ENCODE results near the gene OR2M4.

DNA sequence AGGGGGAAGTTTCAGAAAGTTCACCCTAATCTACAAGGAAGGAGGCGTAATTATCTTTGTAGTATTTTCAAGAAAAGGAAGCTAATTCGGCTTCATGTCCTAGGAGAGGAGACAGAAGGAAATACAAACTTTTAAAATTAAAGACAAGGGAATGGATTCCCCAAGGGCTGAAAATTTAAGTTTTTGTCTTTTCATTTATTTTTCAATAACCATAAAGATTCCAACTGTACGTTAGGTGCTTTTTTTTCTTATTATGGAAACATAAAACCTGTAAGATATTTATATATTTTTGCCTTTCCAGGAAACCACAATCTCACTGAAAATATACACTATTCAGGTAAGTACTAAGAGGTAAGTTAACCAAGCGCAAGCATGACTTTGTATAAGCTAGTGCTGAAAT, 34.3 kb upstream of the OR2M4 start, which contains the start of gene OR2M3:
- TF ChIP-seq, protein P1, sequence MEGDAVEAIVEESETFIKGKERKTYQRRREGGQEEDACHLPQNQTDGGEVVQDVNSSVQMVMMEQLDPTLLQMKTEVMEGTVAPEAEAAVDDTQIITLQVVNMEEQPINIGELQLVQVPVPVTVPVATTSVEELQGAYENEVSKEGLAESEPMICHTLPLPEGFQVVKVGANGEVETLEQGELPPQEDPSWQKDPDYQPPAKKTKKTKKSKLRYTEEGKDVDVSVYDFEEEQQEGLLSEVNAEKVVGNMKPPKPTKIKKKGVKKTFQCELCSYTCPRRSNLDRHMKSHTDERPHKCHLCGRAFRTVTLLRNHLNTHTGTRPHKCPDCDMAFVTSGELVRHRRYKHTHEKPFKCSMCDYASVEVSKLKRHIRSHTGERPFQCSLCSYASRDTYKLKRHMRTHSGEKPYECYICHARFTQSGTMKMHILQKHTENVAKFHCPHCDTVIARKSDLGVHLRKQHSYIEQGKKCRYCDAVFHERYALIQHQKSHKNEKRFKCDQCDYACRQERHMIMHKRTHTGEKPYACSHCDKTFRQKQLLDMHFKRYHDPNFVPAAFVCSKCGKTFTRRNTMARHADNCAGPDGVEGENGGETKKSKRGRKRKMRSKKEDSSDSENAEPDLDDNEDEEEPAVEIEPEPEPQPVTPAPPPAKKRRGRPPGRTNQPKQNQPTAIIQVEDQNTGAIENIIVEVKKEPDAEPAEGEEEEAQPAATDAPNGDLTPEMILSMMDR (conservative IDR thresholded peaks at IDR 0.05; ENCODE audit: low read length) = no peak
- TF ChIP-seq EZH2phosphoT487 (IDR thresholded peaks at IDR 0.05; ENCODE audit: borderline replicate concordance, low read depth, low read length) = no peak

All from OCI-LY7 (cell line).